ENCODE measurements around the gene NAV2. TPM values are rescaled to one million over a fixed set of nuclear protein-coding genes. Genes with fewer than 3 reads are reported as not detected.

NAV2 gene
- total RNA-seq, 2 donors from 2014 or later: 21.3 to 45.3 TPM

GRCh38 chr11:20056950-20057943 is 344.6 kb downstream of the NAV2 start:
- Histone ChIP-seq H3K36me3 (no peaks in the 10 kb centered on the region), H3K9me3 (no peaks in the 10 kb centered on the region), H3K4me1 (no peaks in the 10 kb centered on the region), H3K27me3 (no peaks in the 10 kb centered on the region), H3K27ac (no peak overlapping the region), H3K4me3 (no peak overlapping the region), H3K9ac (ENCODE audit: low read depth in 2 of 2, low read length in 2 of 2) (no peak overlapping the region)
- DNase-seq: no peak
- intact Hi-C loops (cut with DNase I): no loop called here
- TF ChIP-seq CTCF (IDR thresholded peaks at IDR 0.05): no peak

GRCh38 chr11:20058749-20059458 is 346.3 kb downstream of the NAV2 start:
- intact Hi-C loops (cut with DNase I): no loop called here
- Histone ChIP-seq H3K4me3 (no peak overlapping the region), H3K36me3 (no peaks in the 10 kb centered on the region), H3K9me3 (no peaks in the 10 kb centered on the region), H3K27me3 (no peaks in the 10 kb centered on the region), H3K9ac (ENCODE audit: low read depth in 2 of 2, low read length in 2 of 2) (no peak overlapping the region), H3K4me1 (no peaks in the 10 kb centered on the region), H3K27ac (no peak overlapping the region)
- no peak for TF ChIP-seq CTCF (IDR thresholded peaks at IDR 0.05)
- no peak for DNase-seq

- DNase-seq: no peak
- TF ChIP-seq CTCF (IDR thresholded peaks at IDR 0.05): no peak
- Histone ChIP-seq H3K9ac (ENCODE audit: low read depth in 2 of 2, low read length in 2 of 2) (no peak overlapping the region), H3K9me3 (no peaks in the 10 kb centered on the region), H3K4me1 (no peaks in the 10 kb centered on the region), H3K27me3 (no peaks in the 10 kb centered on the region), H3K4me3 (no peak overlapping the region), H3K27ac (no peak overlapping the region), H3K36me3 (no peaks in the 10 kb centered on the region)
- intact Hi-C loops (cut with DNase I): no loop called here
Observed at GRCh38 chr11:20059587-20060021, 347.0 kb downstream of the NAV2 start.

GRCh38 chr11:20060181-20060580 is 347.5 kb downstream of the NAV2 start:
- Histone ChIP-seq H3K4me3 (no peak overlapping the region), H3K9me3 (no peaks in the 10 kb centered on the region), H3K36me3 (no peaks in the 10 kb centered on the region), H3K4me1 (no peaks in the 10 kb centered on the region), H3K27ac (no peak overlapping the region), H3K9ac (ENCODE audit: low read depth in 2 of 2, low read length in 2 of 2) (no peak overlapping the region), H3K27me3 (no peaks in the 10 kb centered on the region)
- TF ChIP-seq CTCF (IDR thresholded peaks at IDR 0.05): no peak
- no peak for DNase-seq
- intact Hi-C loops (cut with DNase I): no loop called here

GRCh38 chr11:20060647-20061205 is 348.1 kb downstream of the NAV2 start:
- TF ChIP-seq CTCF (IDR thresholded peaks at IDR 0.05): no peak

More at GRCh38 chr11:20060647-20061205, 348.1 kb downstream of the NAV2 start:
- no peaks in the 10 kb centered on the region for H3K9me3 ChIP-seq
- no peaks in the 10 kb centered on the region for H3K27me3 ChIP-seq
- no peak overlapping the region for H3K27ac ChIP-seq
- no peak overlapping the region for H3K4me3 ChIP-seq
- no peaks in the 10 kb centered on the region for H3K36me3 ChIP-seq
- no peak overlapping the region for H3K9ac ChIP-seq (ENCODE audit: low read depth in 2 of 2, low read length in 2 of 2)
- intact Hi-C loops (cut with DNase I): no loop called here
- no peak for DNase-seq
- no peaks in the 10 kb centered on the region for H3K4me1 ChIP-seq

Measured in colonic mucosa (tissue), 4 donors.